MG63 (cell line): ENCODE data around the gene CFAP119. TPM values are rescaled to one million over a fixed set of nuclear protein-coding genes. Genes with fewer than 3 reads are reported as not detected.

ENCODE experiments used
- DNase-seq: peaks from one replicate; pipeline ENCODE4 v3.0.0-alpha.2; 2020
- H3K27me3 ChIP-seq: fragments of 250-450 bp; sonication (Bioruptor Pico); 2 replicates; pipeline ENCODE4 v1.5.1; 2020; ENCODE audit warnings: mild to moderate bottlenecking, moderate library complexity
- H3K36me3 ChIP-seq: fragments of 250-450 bp; sonication (Bioruptor Pico); 2 replicates; pipeline ENCODE4 v1.5.1; 2020; ENCODE audit warnings: mild to moderate bottlenecking, moderate library complexity
- H3K4me3 ChIP-seq: fragments of 250-450 bp; sonication (Bioruptor Pico); 2 replicates; pipeline ENCODE4 v1.5.1; 2020; ENCODE audit warnings: mild to moderate bottlenecking, moderate library complexity
- H3K9me3 ChIP-seq: fragments of 250-450 bp; sonication (Bioruptor Pico); 2 replicates; pipeline ENCODE4 v1.5.1; 2020; ENCODE audit warnings: mild to moderate bottlenecking, moderate library complexity
- total RNA-seq: library from RNA; depleted of rRNA; stranded (reverse); fragments of >200 nt; shearing (Covaris generic); gene quantifications from 2 replicates; pipeline ENCODE4 v1.2.3, GENCODE V29; 2014; ENCODE audit warnings: low replicate concordance

Gene CFAP119
- total RNA-seq, 1 experiment from 2014 or later = 9.1 TPM

DNA sequence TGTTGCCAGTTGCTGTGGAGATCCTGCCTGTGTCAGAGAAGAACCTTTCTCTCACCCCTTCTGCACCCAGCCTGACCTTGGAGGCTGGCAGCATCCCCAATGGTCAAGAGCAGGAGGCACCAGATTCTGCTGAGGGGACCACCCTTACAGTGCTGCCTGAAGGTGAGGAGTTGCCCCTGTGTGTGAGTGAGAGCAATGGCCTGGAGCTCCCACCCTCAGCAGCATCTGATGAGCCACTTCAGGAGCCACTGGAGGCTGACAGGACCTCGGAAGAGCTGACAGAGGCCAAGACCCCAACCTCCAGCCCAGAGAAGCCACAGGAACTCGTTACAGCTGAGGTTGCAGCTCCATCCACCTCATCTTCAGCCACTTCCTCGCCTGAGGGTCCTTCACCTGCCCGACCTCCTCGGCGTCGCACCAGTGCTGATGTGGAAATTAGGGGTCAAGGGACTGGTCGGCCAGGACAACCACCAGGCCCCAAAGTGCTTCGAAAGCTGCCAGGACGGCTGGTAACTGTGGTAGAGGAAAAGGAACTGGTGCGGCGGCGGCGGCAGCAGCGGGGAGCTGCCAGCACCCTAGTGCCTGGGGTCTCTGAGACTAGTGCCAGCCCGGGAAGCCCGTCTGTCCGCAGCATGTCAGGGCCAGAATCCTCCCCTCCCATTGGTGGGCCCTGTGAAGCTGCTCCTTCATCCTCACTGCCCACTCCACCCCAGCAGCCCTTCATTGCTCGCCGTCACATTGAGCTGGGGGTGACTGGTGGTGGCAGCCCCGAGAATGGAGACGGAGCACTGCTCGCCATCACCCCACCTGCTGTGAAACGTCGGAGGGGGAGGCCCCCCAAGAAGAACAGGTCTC, 23.8 kb downstream of the CFAP119 start:
- no peak for DNase-seq
- H3K4me3 ChIP-seq = no peak overlapping the region
- H3K9me3 ChIP-seq = no peaks in the 10 kb centered on the region
- peaks cover 90% of the 10 kb centered on the region for H3K36me3 ChIP-seq
- no peaks in the 10 kb centered on the region for H3K27me3 ChIP-seq

GRCh38 chr16:30736995-30737793, 24.7 kb downstream of the CFAP119 start:
- H3K36me3 ChIP-seq = peaks cover 90% of the 10 kb centered on the region

GRCh38 chr16:30731411-30731810, 30.5 kb downstream of the CFAP119 start:
- Histone ChIP-seq H3K9me3 (no peaks in the 10 kb centered on the region), H3K36me3 (peaks cover 94% of the 10 kb centered on the region), H3K27me3 (no peaks in the 10 kb centered on the region), H3K4me3 (no peak overlapping the region)
- DNase-seq = no peak

More at GRCh38 chr16:30736995-30737793, 24.7 kb downstream of the CFAP119 start:
- DNase-seq = no peak
- no peaks in the 10 kb centered on the region for H3K27me3 ChIP-seq
- no peak overlapping the region for H3K4me3 ChIP-seq
- no peaks in the 10 kb centered on the region for H3K9me3 ChIP-seq

GRCh38 chr16:30728899-30729672, 32.8 kb downstream of the CFAP119 start:
- Histone ChIP-seq H3K27me3 (no peaks in the 10 kb centered on the region), H3K9me3 (no peaks in the 10 kb centered on the region), H3K36me3 (peaks cover 100% of the 10 kb centered on the region), H3K4me3 (no peak overlapping the region)
- no peak for DNase-seq

- Histone ChIP-seq H3K4me3 (no peak overlapping the region), H3K9me3 (no peaks in the 10 kb centered on the region), H3K27me3 (no peaks in the 10 kb centered on the region), H3K36me3 (peaks cover 100% of the 10 kb centered on the region)
- no peak for DNase-seq
These were observed 33.5 kb downstream of the CFAP119 start for GRCh38 chr16:30728321-30728720.

GRCh38 chr16:30725418-30725792, 36.5 kb downstream of the CFAP119 start:
- no peaks in the 10 kb centered on the region for H3K27me3 ChIP-seq
- no peak overlapping the region for H3K4me3 ChIP-seq
- no peak for DNase-seq
- H3K9me3 ChIP-seq = no peaks in the 10 kb centered on the region
- peaks cover 100% of the 10 kb centered on the region for H3K36me3 ChIP-seq

DNA sequence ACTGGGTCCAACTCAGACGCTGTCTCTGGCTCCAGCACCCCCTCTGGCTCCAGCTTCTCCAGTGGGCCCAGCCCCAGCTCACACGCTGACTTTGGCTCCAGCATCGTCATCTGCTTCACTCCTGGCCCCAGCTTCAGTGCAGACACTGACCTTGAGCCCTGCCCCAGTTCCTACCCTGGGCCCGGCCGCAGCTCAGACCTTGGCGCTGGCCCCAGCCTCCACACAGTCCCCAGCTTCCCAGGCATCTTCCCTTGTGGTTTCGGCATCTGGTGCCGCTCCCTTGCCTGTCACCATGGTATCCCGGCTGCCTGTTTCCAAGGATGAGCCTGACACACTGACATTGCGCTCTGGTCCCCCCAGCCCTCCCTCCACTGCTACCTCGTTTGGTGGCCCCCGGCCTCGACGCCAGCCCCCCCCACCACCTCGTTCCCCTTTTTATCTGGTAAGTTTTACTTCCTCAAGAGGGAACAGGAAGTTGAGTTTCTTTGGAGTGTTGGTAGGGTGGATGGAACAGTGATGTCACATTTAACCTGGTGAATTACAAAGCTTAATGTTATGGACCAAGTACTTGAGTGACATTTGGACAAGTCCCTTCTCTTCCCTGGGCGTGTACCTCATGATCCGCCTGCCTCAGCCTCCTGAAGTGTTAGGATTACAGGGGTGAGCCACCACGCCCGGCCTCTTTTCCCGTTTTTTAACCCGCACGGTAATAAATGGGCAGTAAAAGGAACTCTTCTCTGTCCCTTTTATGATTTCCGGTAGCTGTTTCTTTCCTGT, 37.0 kb downstream of the CFAP119 start:
- no peak for DNase-seq
- no peak overlapping the region for H3K4me3 ChIP-seq
- peaks cover 100% of the 10 kb centered on the region for H3K36me3 ChIP-seq
- no peaks in the 10 kb centered on the region for H3K9me3 ChIP-seq
- H3K27me3 ChIP-seq = no peaks in the 10 kb centered on the region

- no peak for DNase-seq
These were observed 38.0 kb downstream of the CFAP119 start for GRCh38 chr16:30723725-30724355.

GRCh38 chr16:30722916-30723315, 38.9 kb downstream of the CFAP119 start:
- Histone ChIP-seq H3K27me3 (no peaks in the 10 kb centered on the region), H3K4me3 (no peak overlapping the region), H3K36me3 (peaks cover 97% of the 10 kb centered on the region), H3K9me3 (no peaks in the 10 kb centered on the region)
- no peak for DNase-seq

More at GRCh38 chr16:30723725-30724355, 38.0 kb downstream of the CFAP119 start:
- Histone ChIP-seq H3K9me3 (no peaks in the 10 kb centered on the region), H3K27me3 (no peaks in the 10 kb centered on the region), H3K36me3 (peaks cover 97% of the 10 kb centered on the region), H3K4me3 (no peak overlapping the region)

- DNase-seq = no peak
- Histone ChIP-seq H3K9me3 (no peaks in the 10 kb centered on the region), H3K27me3 (no peaks in the 10 kb centered on the region), H3K36me3 (peaks cover 96% of the 10 kb centered on the region), H3K4me3 (no peak overlapping the region)
These were observed 39.4 kb downstream of the CFAP119 start for GRCh38 chr16:30722443-30722842.

GRCh38 chr16:30721606-30722005, 40.3 kb downstream of the CFAP119 start:
- DNase-seq = no peak
- peaks cover 95% of the 10 kb centered on the region for H3K36me3 ChIP-seq
- no peak overlapping the region for H3K4me3 ChIP-seq
- no peaks in the 10 kb centered on the region for H3K9me3 ChIP-seq
- no peaks in the 10 kb centered on the region for H3K27me3 ChIP-seq

DNA sequence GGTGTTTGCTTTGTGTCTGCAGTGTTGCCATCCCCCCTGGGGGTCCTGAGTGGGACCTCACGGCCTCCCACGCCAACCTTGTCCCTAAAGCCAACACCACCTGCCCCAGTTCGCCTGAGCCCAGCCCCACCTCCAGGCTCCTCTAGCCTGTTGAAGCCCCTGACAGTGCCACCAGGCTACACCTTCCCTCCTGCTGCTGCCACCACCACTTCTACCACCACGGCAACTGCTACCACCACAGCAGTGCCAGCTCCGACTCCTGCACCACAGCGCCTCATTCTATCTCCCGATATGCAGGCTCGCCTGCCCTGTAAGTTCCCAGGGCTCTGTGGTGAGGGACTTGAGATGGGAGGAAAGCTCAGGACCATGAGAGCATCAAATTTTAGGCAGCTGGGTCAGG, 40.7 kb downstream of the CFAP119 start:
- H3K36me3 ChIP-seq = peaks cover 95% of the 10 kb centered on the region

GRCh38 chr16:30720694-30721093, 41.2 kb downstream of the CFAP119 start:
- H3K27me3 ChIP-seq = no peaks in the 10 kb centered on the region
- no peaks in the 10 kb centered on the region for H3K9me3 ChIP-seq
- peaks cover 95% of the 10 kb centered on the region for H3K36me3 ChIP-seq
- H3K4me3 ChIP-seq = no peak overlapping the region
- DNase-seq = no peak

More for the DNA sequence above, 40.7 kb downstream of the CFAP119 start:
- H3K9me3 ChIP-seq = no peaks in the 10 kb centered on the region
- no peaks in the 10 kb centered on the region for H3K27me3 ChIP-seq
- H3K4me3 ChIP-seq = no peak overlapping the region
- DNase-seq = no peak

GRCh38 chr16:30720086-30720485, 41.8 kb downstream of the CFAP119 start:
- Histone ChIP-seq H3K36me3 (peaks cover 95% of the 10 kb centered on the region), H3K9me3 (no peaks in the 10 kb centered on the region), H3K4me3 (no peak overlapping the region), H3K27me3 (no peaks in the 10 kb centered on the region)
- DNase-seq = no peak

DNA sequence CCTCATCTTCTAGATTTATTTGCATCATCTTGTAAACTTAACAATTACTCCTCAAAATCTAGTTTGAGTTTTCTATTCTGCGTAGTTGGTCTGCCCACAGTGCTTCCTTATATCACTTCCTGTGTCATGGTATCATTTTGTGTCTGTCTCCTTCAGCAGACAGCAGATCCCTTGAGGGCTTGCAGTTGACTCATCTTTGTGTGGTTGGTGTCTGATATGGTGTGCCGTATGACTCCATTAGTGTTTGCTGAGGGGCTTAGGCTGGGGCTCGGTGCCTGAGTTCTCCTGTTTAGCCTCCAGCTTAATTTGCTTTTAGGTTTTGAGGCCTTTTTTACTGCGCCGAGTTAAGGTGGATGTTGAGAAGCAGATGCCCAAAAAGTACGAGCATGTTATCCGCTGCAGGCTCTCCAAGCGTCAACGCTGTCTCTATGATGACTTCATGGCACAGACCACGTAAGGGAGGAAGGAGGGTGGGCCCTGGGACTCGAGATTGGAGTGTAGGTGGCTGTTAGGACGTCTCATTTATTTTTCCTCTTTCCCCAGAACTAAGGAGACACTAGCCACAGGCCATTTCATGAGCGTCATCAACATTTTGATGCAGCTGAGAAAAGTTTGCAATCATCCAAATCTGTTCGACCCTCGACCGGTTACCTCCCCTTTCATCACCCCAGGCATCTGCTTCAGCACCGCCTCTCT, 46.0 kb downstream of the CFAP119 start:
- Histone ChIP-seq H3K9me3 (no peaks in the 10 kb centered on the region), H3K36me3 (peaks cover 94% of the 10 kb centered on the region), H3K27me3 (no peaks in the 10 kb centered on the region), H3K4me3 (no peak overlapping the region)
- no peak for DNase-seq
